ENCODE results near the gene NCAPH2.

The NCAPH2 gene

DNA sequence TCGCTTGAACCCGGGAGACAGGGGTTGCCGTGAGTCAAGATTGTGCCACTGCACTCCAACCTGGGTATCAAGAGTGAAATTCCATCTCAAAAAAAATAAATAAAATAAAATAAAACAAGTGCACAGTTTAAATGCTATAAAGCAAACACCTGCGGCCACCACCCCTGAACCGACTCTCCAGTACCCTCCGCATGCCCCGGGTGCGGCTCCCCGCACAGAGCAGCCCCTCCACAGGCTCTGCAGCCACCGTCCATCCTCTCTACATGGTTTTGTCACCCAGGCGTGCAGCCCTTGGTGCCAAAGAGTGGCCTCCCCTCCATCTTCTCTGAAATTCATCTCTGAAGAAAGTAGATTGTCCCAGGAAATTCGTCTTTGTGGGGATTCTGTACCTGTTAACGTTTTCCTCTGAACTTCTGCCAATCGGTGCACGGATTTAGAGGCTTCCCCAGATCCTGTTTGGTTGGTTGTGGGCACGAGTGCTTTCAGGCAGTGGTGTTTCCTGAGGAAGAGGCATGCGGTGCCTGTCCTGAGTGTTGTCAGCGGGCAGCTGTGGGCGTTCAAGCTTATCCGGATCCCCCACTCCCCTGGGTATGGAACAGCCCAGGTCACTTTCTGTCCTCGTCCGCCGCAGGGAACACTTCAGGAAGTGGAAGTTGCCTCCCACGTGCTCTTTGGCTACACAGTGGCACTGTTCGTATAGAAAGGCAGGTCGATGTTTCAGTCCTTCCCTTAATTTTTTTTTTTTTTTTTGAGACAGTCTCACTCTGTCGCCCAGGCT, 17.3 kb upstream of the NCAPH2 start:
- Histone ChIP-seq H3K27me3 (no peaks in the 10 kb centered on the region), H3K4me1 (no peaks in the 10 kb centered on the region; the same call in 1 of the 2 replicates), H3K4me3 (ENCODE audit: low read depth, low read length) (no peak overlapping the region), H3K36me3 (no peaks in the 10 kb centered on the region), H3K9me3 (no peaks in the 10 kb centered on the region)
- DNase-seq = peak; percentile 42
- no peak for TF ChIP-seq CTCF (IDR thresholded peaks at IDR 0.05; ENCODE audit: low read depth, low read length)

GRCh38 chr22:50497093-50497492, 10.9 kb upstream of the NCAPH2 start:
- Histone ChIP-seq H3K4me3 (ENCODE audit: low read depth, low read length) (no peak overlapping the region), H3K36me3 (no peaks in the 10 kb centered on the region; the same call in 1 of the 2 replicates), H3K4me1 (no peaks in the 10 kb centered on the region), H3K27me3 (no peaks in the 10 kb centered on the region), H3K9me3 (no peaks in the 10 kb centered on the region)
- no peak for DNase-seq
- TF ChIP-seq CTCF (IDR thresholded peaks at IDR 0.05; ENCODE audit: low read depth, low read length) = no peak

DNA sequence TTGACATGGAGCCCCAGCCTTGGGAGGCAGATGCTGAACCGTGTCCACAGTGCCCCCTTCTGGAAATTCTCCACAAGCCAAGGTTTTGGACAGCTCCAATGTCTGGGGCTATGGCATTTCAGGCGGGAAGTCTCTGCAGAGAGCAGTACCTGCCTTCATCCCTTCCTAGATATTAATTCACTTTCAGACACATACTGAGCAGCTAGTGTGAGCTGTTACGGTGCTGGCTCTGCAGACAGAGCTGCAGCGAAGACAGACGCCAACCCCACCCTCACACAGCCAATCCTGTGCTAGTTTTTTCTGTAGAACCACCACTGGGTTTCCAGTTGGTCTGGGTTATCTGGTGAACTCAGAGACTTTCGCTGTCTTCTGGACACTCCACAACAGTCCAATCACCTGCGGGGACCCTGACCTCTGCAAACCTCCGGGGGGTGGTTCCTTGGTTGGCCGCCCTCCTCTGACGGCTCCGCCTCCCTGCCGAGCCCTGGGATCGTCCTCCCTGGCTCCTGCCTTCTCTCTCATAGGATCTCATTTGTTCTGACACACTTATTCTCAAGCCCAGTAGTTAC, 9.6 kb upstream of the NCAPH2 start:
- Histone ChIP-seq H3K36me3 (peaks cover 4% of the 10 kb centered on the region), H3K4me3 (ENCODE audit: low read depth, low read length) (peak overlapping the region; percentile 2; the same call in 1 of the 2 replicates), H3K27me3 (no peaks in the 10 kb centered on the region), H3K4me1 (no peaks in the 10 kb centered on the region), H3K9me3 (no peaks in the 10 kb centered on the region)
- peak; percentile 83 for DNase-seq
- TF ChIP-seq CTCF (IDR thresholded peaks at IDR 0.05; ENCODE audit: low read depth, low read length) = peak; percentile 87

DNA sequence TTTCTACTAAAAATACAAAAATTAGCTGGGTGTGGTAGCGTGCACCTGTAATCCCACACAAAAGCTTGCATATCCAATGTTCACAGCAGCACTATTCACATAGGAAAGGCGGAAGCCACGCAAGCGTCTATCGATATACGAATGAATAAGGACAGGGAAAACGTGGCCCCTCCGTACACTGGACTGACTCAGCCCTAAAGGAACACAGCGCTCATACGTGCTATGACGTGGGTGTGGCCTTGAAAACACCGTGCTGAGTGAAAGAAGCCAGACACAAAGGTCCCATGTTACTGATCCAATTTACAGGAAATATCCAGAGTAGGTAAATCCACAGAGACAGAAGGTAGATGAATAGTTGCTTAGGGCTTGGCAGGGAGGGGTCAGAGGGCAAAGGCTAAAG, 7.6 kb upstream of the NCAPH2 start:
- no peaks in the 10 kb centered on the region for H3K9me3 ChIP-seq
- TF ChIP-seq CTCF (IDR thresholded peaks at IDR 0.05; ENCODE audit: low read depth, low read length) = no peak
- H3K4me1 ChIP-seq = no peaks in the 10 kb centered on the region

DNA sequence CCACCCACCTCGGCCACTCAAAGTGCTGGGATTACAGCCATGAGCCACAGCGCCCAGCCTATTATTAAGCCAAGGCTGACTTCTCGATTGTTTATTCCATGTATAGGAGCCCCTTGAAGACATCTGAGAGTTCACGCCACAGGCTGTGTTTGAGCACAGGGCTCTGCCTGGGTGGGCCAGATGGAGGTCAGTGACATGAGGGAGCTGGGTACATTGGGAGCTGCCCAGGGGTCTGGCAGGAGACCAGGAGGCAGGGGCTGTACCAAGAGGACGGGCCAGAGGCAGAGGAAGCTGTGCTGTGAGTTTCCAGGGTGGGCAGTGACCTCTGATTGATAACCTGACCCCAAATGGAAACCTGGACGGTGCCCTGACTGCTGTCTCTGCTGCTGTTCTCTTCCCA, 5.9 kb upstream of the NCAPH2 start:
- Histone ChIP-seq H3K4me1 (no peaks in the 10 kb centered on the region), H3K27me3 (no peaks in the 10 kb centered on the region), H3K36me3 (peaks cover 23% of the 10 kb centered on the region), H3K4me3 (ENCODE audit: low read depth, low read length) (no peak overlapping the region), H3K9me3 (no peaks in the 10 kb centered on the region)
- no peak for TF ChIP-seq CTCF (IDR thresholded peaks at IDR 0.05; ENCODE audit: low read depth, low read length)
- DNase-seq = no peak

More for the DNA sequence above, 7.6 kb upstream of the NCAPH2 start:
- Histone ChIP-seq H3K27me3 (no peaks in the 10 kb centered on the region), H3K4me3 (ENCODE audit: low read depth, low read length) (no peak overlapping the region), H3K36me3 (peaks cover 14% of the 10 kb centered on the region)
- DNase-seq = no peak

All from BE2C (cell line).